ENCODE data around the gene PA2G4. TPM values are rescaled to one million over a fixed set of nuclear protein-coding genes. Genes with fewer than 3 reads are reported as not detected.

The PA2G4 gene
- polyA plus RNA-seq, 1 donor from 2014 or later = 115 TPM

GRCh38 chr12:56152756-56153677 lies 48.7 kb downstream of the PA2G4 start:
- Histone ChIP-seq H3K9me2 (ENCODE audit: insufficient read depth, low read length) (no peaks in the 10 kb centered on the region), H2AFZ (ENCODE audit: low read depth, low read length) (peak overlapping the region; percentile 36)
- TF ChIP-seq TAF1 (IDR thresholded peaks at IDR 0.05; ENCODE audit: low read depth) (no peak), RAD21 (conservative IDR thresholded peaks at IDR 0.05) (no peak), EP300 (conservative IDR thresholded peaks at IDR 0.05; ENCODE audit: poor library complexity, severe bottlenecking) (no peak), EZH2 (IDR thresholded peaks at IDR 0.05; ENCODE audit: borderline replicate concordance, insufficient read depth, low read length, poor library complexity, severe bottlenecking) (no peak), MXI1 (conservative IDR thresholded peaks at IDR 0.05; ENCODE audit: poor library complexity, severe bottlenecking) (no peak), CTCF (IDR thresholded peaks at IDR 0.05; ENCODE audit: poor library complexity, severe bottlenecking) (no peak), SMC3 (conservative IDR thresholded peaks at IDR 0.05; ENCODE audit: poor library complexity) (no peak), POLR2AphosphoS5 (IDR thresholded peaks at IDR 0.05) (no peak)
- TF ChIP-seq, protein P1, sequence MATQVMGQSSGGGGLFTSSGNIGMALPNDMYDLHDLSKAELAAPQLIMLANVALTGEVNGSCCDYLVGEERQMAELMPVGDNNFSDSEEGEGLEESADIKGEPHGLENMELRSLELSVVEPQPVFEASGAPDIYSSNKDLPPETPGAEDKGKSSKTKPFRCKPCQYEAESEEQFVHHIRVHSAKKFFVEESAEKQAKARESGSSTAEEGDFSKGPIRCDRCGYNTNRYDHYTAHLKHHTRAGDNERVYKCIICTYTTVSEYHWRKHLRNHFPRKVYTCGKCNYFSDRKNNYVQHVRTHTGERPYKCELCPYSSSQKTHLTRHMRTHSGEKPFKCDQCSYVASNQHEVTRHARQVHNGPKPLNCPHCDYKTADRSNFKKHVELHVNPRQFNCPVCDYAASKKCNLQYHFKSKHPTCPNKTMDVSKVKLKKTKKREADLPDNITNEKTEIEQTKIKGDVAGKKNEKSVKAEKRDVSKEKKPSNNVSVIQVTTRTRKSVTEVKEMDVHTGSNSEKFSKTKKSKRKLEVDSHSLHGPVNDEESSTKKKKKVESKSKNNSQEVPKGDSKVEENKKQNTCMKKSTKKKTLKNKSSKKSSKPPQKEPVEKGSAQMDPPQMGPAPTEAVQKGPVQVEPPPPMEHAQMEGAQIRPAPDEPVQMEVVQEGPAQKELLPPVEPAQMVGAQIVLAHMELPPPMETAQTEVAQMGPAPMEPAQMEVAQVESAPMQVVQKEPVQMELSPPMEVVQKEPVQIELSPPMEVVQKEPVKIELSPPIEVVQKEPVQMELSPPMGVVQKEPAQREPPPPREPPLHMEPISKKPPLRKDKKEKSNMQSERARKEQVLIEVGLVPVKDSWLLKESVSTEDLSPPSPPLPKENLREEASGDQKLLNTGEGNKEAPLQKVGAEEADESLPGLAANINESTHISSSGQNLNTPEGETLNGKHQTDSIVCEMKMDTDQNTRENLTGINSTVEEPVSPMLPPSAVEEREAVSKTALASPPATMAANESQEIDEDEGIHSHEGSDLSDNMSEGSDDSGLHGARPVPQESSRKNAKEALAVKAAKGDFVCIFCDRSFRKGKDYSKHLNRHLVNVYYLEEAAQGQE (IDR thresholded peaks at IDR 0.05; ENCODE audit: borderline replicate concordance) = no peak

GRCh38 chr12:56153678-56154065 lies 49.3 kb downstream of the PA2G4 start:
- Histone ChIP-seq H4K20me1 (ENCODE audit: insufficient read depth) (no peaks in the 10 kb centered on the region), H3K4me3 (ENCODE audit: low read length) (peak overlapping the region; percentile 73), H3K27me3 (ENCODE audit: insufficient read depth, low read depth, low read length) (no peaks in the 10 kb centered on the region), H3K9ac (ENCODE audit: low read length) (peak overlapping the region; percentile 80), H3F3A (ENCODE audit: insufficient read depth, low read length, poor library complexity, severe bottlenecking) (peaks cover 3% of the 10 kb centered on the region), H3K9me3 (ENCODE audit: low read length) (no peaks in the 10 kb centered on the region), H3K9me2 (ENCODE audit: insufficient read depth, low read length) (no peaks in the 10 kb centered on the region), H2AFZ (ENCODE audit: low read depth, low read length) (no peak overlapping the region), H3K27ac (ENCODE audit: low read length) (no peak overlapping the region), H3K4me2 (ENCODE audit: low read length) (peak overlapping the region; percentile 99), H3K36me3 (ENCODE audit: insufficient read depth, low read length) (no peaks in the 10 kb centered on the region), H3K79me2 (replicated peaks; ENCODE audit: insufficient read depth, low read length) (peaks cover 18% of the 10 kb centered on the region)
- TF ChIP-seq EP300 (conservative IDR thresholded peaks at IDR 0.05; ENCODE audit: poor library complexity, severe bottlenecking) (no peak), RAD21 (conservative IDR thresholded peaks at IDR 0.05) (no peak), SMC3 (conservative IDR thresholded peaks at IDR 0.05; ENCODE audit: poor library complexity) (no peak), POLR2AphosphoS5 (IDR thresholded peaks at IDR 0.05) (no peak), MXI1 (conservative IDR thresholded peaks at IDR 0.05; ENCODE audit: poor library complexity, severe bottlenecking) (no peak), CTCF (IDR thresholded peaks at IDR 0.05; ENCODE audit: poor library complexity, severe bottlenecking) (no peak), EZH2 (IDR thresholded peaks at IDR 0.05; ENCODE audit: borderline replicate concordance, insufficient read depth, low read length, poor library complexity, severe bottlenecking) (no peak), TAF1 (IDR thresholded peaks at IDR 0.05; ENCODE audit: low read depth) (no peak)
- TF ChIP-seq, protein P1 (IDR thresholded peaks at IDR 0.05; ENCODE audit: borderline replicate concordance) = no peak

More at GRCh38 chr12:56152756-56153677, 48.7 kb downstream of the PA2G4 start:
- Histone ChIP-seq H3K36me3 (ENCODE audit: insufficient read depth, low read length) (no peaks in the 10 kb centered on the region), H3K9ac (ENCODE audit: low read length) (peak overlapping the region; percentile 80), H3K27me3 (ENCODE audit: insufficient read depth, low read depth, low read length) (no peaks in the 10 kb centered on the region), H4K20me1 (ENCODE audit: insufficient read depth) (no peaks in the 10 kb centered on the region), H3K79me2 (replicated peaks; ENCODE audit: insufficient read depth, low read length) (peaks cover 14% of the 10 kb centered on the region), H3K27ac (ENCODE audit: low read length) (peak overlapping the region; percentile 85), H3K4me3 (ENCODE audit: low read length) (peak overlapping the region; percentile 73), H3K9me3 (ENCODE audit: low read length) (no peaks in the 10 kb centered on the region), H3F3A (ENCODE audit: insufficient read depth, low read length, poor library complexity, severe bottlenecking) (peaks cover 3% of the 10 kb centered on the region), H3K4me2 (ENCODE audit: low read length) (peak overlapping the region; percentile 99)

Measured in neural cell (in vitro differentiated cells).